HG02973 (cell line): ENCODE results near the gene OPRM1.

ENCODE experiments used
- ATAC-seq: cut with Tn5 transposase; IDR thresholded peaks from one replicate; pipeline ENCODE4 v1.9.1; 2021; ENCODE audit warnings: moderate library complexity; ENCODE audit not compliant: unreplicated experiment

Gene OPRM1

DNA sequence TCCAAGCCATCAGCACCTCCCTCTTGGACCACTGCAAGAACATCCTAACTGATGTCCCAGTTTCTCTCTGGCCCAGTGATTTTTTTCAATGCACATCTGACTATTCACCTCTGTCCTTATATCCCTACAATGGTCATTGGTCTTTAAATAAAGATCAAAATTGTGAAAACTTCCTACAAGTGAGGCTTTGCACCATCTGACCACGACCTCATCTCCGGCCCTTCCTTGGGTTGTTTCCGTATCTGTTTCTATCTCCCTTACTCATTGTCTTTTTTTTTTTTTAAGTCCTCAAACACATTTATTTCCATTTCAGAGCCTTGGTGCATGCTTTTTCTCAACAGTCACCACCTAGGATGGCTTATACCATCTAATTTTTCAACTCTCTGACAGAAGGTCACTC is 229.4 kb downstream of the OPRM1 start:
- no peak for ATAC-seq

DNA sequence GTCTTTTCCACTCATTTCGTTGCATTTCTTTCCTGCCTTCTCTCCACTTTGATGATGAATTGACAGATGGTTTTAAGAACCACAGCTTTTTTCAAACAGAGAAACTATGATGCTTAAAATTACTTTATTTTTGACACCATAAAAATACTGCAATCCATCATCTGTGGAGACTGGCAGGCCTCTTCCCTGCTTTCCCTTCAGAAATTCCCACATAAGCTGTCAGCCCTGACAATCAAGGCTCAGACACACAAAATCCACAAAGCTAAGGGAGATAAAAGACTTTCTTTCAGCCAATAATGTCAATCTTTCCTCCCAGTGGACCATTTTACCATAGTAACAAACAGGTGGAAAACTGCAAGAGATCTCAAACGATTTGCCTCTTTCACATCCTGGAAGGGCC is 235.1 kb downstream of the OPRM1 start:
- no peak for ATAC-seq

DNA sequence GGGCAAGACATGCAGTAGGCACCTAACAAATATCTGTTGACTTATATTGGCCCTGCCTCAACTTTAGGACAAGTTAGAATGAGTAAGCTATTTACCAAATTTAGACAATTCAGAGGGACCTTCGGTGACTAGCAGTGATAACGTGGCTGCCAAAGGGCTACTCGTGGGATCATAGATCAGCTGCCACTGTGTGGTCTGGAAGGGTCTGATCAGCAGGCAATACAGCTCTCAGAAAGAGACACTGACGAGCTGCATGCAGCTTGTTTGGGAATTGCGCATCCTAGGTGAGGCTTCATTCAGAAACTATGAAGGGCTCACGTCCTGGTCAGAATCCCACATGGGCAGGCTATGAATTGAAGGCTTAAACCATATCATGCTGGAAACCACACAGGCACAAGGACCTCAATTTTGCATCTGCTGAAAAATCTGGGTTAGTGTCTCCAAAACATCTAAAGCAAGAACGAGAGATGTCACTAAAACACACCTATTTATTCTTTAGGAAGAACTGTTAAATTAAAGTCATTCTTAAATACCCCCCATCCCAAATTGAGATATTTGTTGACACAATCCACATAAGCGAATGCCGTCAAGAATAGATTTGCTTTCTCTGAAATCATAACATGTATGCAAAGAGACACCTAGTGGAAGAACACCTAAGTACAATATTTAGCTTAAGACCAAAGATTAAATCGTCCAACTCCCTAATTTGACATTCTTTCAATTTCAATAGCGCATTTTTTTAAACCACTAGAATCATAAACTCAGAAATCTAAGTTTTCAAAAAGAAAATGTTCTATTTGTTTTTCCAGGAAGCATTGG is 238.0 kb downstream of the OPRM1 start:
- peak; percentile 60 for ATAC-seq

DNA sequence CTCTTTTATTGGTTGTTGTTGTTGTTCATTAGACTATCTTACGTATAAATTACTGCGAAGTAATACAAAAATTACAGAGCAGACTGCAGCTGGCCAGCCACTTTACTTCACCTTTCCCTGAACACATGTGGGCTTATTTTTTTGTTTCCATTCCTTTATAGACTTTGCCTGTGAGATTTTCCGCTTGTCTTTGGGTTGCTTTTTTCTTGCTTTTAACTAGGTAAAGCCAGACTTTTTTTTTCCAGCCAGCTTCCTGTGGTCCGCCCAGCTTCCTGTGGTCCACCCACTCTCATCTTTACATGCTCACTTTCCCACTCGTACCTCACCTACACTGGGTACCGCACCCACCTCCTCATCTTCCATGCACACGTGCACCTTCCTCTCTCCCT is 238.6 kb downstream of the OPRM1 start:
- ATAC-seq = no peak

DNA sequence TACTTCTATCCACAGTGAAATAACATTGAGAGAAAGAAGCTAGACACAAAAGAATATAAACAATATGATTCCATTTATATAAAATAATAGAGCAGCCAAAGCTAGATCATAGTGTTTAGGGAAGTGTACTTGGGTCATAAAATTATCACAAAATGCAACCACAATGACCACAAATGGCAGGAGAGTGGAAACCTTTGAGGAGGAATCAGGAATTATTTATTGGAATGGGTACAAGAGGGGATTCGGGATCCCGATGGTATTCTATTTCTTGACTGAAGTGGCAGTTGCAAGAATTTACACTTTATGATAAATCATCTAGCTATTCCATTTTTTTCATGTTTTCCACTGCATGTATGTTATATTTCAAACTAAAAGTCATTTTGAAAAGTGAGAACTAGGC is 241.5 kb downstream of the OPRM1 start:
- ATAC-seq = no peak

DNA sequence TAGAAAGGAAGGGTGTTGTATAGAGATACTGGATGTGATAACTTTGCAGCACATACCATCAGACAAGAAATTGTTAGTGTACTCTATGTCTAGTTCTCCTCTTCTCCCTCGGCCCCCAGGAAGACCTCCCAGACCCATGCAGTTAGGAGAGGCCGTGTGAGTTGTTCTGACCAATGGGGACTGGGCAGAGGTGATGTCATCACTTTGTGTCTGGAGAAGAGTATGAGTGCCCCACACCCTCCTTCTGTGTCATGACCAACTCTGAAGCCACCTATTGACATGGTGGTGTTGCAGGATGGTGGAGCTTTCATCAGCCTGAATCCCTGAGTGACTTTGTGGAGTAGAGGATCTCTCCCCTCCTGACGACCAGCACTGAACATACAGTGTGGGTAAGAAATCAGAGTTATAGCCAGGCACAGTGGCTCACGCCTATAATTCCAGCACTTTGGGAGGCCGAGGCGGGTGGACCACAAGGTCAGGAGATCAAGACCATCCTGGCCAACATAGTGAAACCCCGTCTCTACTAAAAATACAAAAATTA is 245.3 kb downstream of the OPRM1 start:
- ATAC-seq = no peak

DNA sequence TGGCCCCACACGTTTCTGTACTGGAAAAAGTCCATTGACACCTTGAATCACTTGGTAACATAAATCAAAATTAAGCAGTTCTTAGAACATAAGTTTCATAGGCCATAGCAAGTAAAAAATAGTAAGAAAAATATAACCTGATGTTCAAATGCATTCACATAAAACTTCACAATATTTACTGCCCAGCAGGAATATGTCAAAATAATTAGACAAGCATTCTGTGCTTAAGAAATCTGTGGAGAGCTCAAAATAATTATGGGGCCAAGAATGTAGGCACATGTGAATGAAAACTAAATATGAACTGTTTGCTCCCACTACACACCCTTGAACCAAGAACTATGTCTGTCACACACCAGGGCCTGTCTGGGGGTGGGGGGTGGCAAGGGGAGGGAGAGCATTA is 246.8 kb downstream of the OPRM1 start:
- no peak for ATAC-seq

DNA sequence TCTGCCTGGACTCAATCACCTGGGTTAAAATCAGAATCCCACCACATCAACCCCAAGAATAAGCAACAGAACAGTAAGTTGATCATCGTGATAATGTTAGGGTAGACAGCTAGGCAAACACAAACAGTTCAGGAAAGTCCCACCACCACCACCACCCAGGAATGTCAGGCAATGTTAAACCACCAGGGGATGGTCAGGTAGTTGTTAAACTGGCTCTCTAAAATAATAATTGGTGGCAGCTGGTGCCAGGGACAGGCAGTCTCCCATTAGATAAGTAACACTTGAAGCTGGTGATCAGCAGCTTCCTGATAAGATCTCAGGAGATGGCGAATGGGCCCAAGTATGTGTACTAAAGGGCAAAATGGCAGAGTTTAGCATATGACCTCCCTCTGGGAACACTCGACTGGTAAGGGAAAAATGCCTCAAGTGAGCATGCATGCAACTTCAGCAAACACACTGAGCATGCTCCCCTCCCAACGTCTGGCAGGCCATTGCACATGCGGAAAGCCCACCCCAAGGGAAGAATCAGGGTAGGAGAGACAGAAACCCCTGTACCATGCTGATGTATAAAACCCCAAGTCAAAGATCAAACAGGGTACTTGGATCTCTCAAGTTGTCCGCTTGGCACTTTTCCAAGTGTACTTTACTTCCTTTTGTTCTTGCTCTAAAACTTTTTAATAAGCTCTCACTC is 250.9 kb downstream of the OPRM1 start:
- ATAC-seq = no peak

DNA sequence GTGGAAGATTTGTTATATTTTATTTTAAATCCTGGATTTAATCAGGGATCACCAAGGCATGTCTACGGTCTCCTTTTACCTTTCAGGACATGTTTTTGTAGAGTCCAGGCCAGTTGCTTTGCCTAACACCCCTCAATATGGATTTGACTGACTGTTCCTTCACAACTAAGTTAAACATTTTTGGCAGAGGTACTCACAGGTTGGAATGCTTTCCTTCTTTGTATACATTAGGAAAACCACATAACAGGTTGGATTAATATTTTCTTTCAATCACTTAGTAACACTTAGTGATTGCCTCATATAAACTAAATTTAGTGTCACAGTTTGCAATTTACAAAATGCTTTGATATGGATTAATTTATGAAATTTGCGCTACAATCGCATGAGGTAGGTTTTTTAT is 253.0 kb downstream of the OPRM1 start:
- ATAC-seq = no peak

DNA sequence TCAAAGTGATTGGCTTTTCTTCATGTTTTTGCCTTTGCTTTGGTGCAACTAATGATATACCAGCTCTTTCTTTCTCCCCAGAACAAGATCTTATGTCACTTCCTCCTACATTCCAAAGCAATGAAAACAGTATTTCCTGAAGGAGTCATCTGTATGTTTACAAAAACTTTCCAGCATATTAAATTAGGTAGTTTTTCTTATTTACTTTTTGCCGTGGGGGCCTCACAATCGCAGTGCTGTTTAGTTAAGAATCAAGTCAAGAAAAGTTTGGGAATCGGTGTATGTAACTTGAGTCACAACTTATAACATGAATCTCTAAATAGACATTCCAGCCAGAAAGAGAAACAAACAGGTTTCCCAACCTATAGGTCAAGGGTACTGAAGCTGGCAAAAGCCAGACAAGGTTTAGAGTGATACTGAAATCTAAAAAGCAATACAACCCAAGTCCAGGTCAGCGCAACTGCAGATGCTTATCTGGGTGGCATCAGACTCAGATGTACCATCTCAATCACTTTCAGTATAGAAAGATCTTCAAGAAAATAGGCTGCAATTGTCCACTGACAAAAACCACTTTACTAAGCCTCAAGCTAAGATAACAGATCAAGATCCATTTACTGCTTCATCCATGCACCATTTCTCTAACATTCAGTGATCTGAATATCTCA is 253.9 kb downstream of the OPRM1 start:
- ATAC-seq = no peak

DNA sequence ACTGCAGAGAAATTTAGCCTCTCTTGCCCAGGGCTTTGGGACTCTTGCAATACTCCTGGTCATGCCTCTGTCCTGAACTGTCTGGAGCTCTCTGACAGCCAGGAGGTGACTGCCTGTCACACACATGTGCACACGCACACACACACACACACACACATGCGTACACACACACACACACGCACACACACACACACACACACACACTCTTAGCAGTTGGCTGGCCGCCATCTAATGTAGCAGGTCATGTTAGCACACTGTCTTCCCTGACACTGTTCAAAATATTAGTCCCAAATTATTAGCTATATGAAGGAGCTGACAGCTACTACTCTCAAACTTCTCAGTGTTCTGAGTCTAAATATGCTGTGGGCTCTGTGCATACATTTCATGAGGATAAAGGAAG is 256.7 kb downstream of the OPRM1 start:
- ATAC-seq = no peak
